Aorta (tissue), 5 donors: ENCODE results near the gene PFKFB1. TPM values are rescaled to one million over a fixed set of nuclear protein-coding genes. Genes with fewer than 3 reads are reported as not detected.
A peak's percentile ranks its signal among the peaks of the same experiment; 100 is the strongest.
"Not testable (repeated sequence)": the region's sequence is repeated elsewhere in the genome, so short reads cannot be mapped to it uniquely, and the experiment has no call there.

Experiments used
- ATAC-seq: fragments of 200-7000 bp; cut with Tn5 transposase; one replicate; pipeline ENCODE4 v1.9.1; 2022; ENCODE audit warnings: moderate library complexity; ENCODE audit not compliant: low FRiP score
- DNase-seq, 2 donors: peaks; one replicate each; pipeline ENCODE4 v3.0.0-alpha.2; 2020
- H3K27ac ChIP-seq, 2 donors: one replicate each; pipeline ENCODE4 v1.5.1; 2013; ENCODE audit warnings: low read length in 2 of 2, mild to moderate bottlenecking in 2 of 2, moderate library complexity in 2 of 2, control low read depth in 1 of 2, inconsistent platforms in 1 of 2, low read depth in 1 of 2
- H3K27me3 ChIP-seq, 2 donors: one replicate each; pipeline ENCODE4 v1.6.1; 2013; ENCODE audit warnings: control low read depth in 1 of 2, low read length in 1 of 2, mild to moderate bottlenecking in 1 of 2, moderate library complexity in 1 of 2; ENCODE audit not compliant: insufficient read depth in 2 of 2, control insufficient read depth in 1 of 2
- H3K36me3 ChIP-seq, 2 donors: one replicate each; pipeline ENCODE4 v1.6.1; 2013; ENCODE audit warnings: control low read depth in 1 of 2, low read length in 1 of 2, mild to moderate bottlenecking in 1 of 2; ENCODE audit not compliant: insufficient read depth in 2 of 2, control insufficient read depth in 1 of 2
- H3K4me1 ChIP-seq, 2 donors: one replicate each; pipeline ENCODE4 v1.6.1; 2013; ENCODE audit warnings: low read length in 2 of 2, control low read depth in 1 of 2, mild to moderate bottlenecking in 1 of 2, moderate library complexity in 1 of 2; ENCODE audit not compliant: insufficient read depth in 2 of 2, control insufficient read depth in 1 of 2
- H3K4me3 ChIP-seq, 2 donors: one replicate each; pipeline ENCODE4 v1.5.1; 2013; ENCODE audit warnings: low read length in 2 of 2, control low read depth in 1 of 2, mild to moderate bottlenecking in 1 of 2
- H3K9me3 ChIP-seq: one replicate; pipeline ENCODE4 v1.6.1; 2013; ENCODE audit warnings: mild to moderate bottlenecking, low read length; ENCODE audit not compliant: control insufficient read depth
- WGBS, 2 donors: extraction: QIAGEN DNeasy Blood & Tissue Kit; methylation state at CpG; one replicate each; pipeline ENCODE4 v1.1.7; 2013; 5-methylcytosine and 5-hydroxymethylcytosine counted together
- intact Hi-C, 2 donors: fragments of 100-400 bp; cut with DNase I; formaldehyde crosslinking; loops; one replicate each; pipeline versions ENCODE4 v1.14.2 to v1.15.0; 2022
- polyA plus RNA-seq, 2 donors: library from polyadenylated mRNA; stranded (reverse); fragments of 200-250 nt; gene quantifications; one replicate each; pipeline ENCODE4 v1.2.3, GENCODE V29; 2013
- total RNA-seq, 2 donors: library from RNA; stranded (reverse); fragmentation: NEBNext Ultra II Directional; extraction: Animal tissue kit (Norgen Biotek cat#: 25700); gene quantifications; one replicate each; pipeline ENCODE4 v1.2.1, GENCODE V29; 2021
- donor health status: healthy with polysubstance abuse.
- donor health status: Bipolar disorder and iron deficiency.
- donor health status: DM: no; HTN: no; CAD: no.
- donor health status: DM: no; HTN: no; CAD: no.
- donor health status: DM: yes; HTN: yes; CAD: no.

PFKFB1 gene
- total and polyA plus RNA-seq, 4 donors, result 0.30 to 0.39 TPM; not detected in 2

GRCh38 chrX:54999717-55000598 lies 6.0 kb upstream of the PFKFB1 start, which contains the start of gene APEX2:
TSS of gene APEX2 (plus strand) at chrX:55000363. CDS start at chrX:55000423, 60 bp downstream.
- H3K27ac ChIP-seq, result peak within 1 kb of the TSS in 1 of 2 donors; percentile 56
- peak; percentile 96 for DNase-seq
- peak; percentile 95 for ATAC-seq
- WGBS, 2 donors, result 0 to 29% methylated on average over 55 of the region's 55 CpGs
- no peaks in the 10 kb centered on the region for H3K27me3 ChIP-seq
- intact Hi-C loops, result loop anchor here (5.0 to 10.0 kb wide), 2 partner anchors 165 to 363 kb away; no protein-coding TSS in a partner anchor
- H3K9me3 ChIP-seq, result no peaks in the 10 kb centered on the region
- H3K36me3 ChIP-seq, result no peaks in the 10 kb centered on the region
- peak within 1 kb of the TSS; percentile 27 to 53 for H3K4me3 ChIP-seq
- H3K4me1 ChIP-seq, result no peaks in the 10 kb centered on the region

GRCh38 chrX:54995621-54996020 lies 1.6 kb upstream of the PFKFB1 start:
- Histone ChIP-seq H3K27ac (no peak overlapping the region), H3K4me1 (no peaks in the 10 kb centered on the region), H3K27me3 (no peaks in the 10 kb centered on the region), H3K36me3 (no peaks in the 10 kb centered on the region), H3K9me3 (no peaks in the 10 kb centered on the region), H3K4me3 (no peak overlapping the region)
- no peak for ATAC-seq
- no peak for DNase-seq
- intact Hi-C loops, result no loop called here

GRCh38 chrX:54994668-54995351 lies 822 bp upstream of the PFKFB1 start:
- Histone ChIP-seq H3K36me3 (no peaks in the 10 kb centered on the region), H3K9me3 (no peaks in the 10 kb centered on the region), H3K27me3 (no peaks in the 10 kb centered on the region), H3K4me3 (no peak overlapping the region), H3K27ac (no peak overlapping the region), H3K4me1 (no peaks in the 10 kb centered on the region)
- DNase-seq (no peak), ATAC-seq (no peak)
- WGBS, 2 donors, result 76 to 90% methylated on average over 6 of the region's 6 CpGs
- intact Hi-C loops, result no loop called here

- no peak for DNase-seq
- no peaks in the 10 kb centered on the region for H3K9me3 ChIP-seq
- H3K27me3 ChIP-seq, result no peaks in the 10 kb centered on the region
- intact Hi-C loops, result no loop called here
- H3K4me1 ChIP-seq, result no peaks in the 10 kb centered on the region
- H3K36me3 ChIP-seq, result no peaks in the 10 kb centered on the region
- ATAC-seq, result no peak
- WGBS, 2 donors, result 84 to 97% methylated on average over 1 of the region's 1 CpG
- H3K27ac ChIP-seq, result no peak overlapping the region
- no peak overlapping the region for H3K4me3 ChIP-seq
Observed at GRCh38 chrX:54992911-54993622, 921 bp downstream of the PFKFB1 start.

GRCh38 chrX:54991706-54992105 lies 2.3 kb downstream of the PFKFB1 start:
- H3K27ac ChIP-seq, result no peak overlapping the region
- H3K27me3 ChIP-seq, result no peaks in the 10 kb centered on the region
- ATAC-seq, result no peak
- WGBS, 2 donors, result 90 to 91% methylated on average over 2 of the region's 2 CpGs
- H3K36me3 ChIP-seq, result no peaks in the 10 kb centered on the region
- no peaks in the 10 kb centered on the region for H3K9me3 ChIP-seq
- no peak for DNase-seq
- H3K4me1 ChIP-seq, result no peaks in the 10 kb centered on the region
- no peak overlapping the region for H3K4me3 ChIP-seq
- intact Hi-C loops, result no loop called here

DNA sequence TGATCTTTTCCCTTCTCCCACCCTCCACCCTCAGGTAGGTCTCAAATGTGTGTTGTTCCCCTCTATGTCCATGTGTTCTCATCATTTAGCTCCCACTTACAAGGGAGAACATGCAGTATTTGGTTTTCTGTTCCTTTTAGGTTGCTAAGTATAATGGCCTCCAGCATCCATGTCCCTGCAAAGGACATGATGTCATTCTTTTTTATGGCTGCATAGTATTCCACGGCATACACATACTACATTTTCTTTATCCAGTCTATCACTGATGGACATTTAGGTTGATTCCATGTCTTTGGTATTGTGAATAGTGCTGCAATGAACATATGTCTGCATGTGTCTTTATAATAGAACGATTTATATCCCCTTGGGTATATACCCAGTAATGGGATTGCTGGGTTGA lies 10.7 kb downstream of the PFKFB1 start:
- H3K9me3 ChIP-seq, ATAC-seq, intact Hi-C loops, DNase-seq, H3K4me3 ChIP-seq, H3K4me1 ChIP-seq, H3K27ac ChIP-seq, H3K36me3 ChIP-seq, H3K27me3 ChIP-seq: not testable (repeated sequence)
- WGBS, 2 donors, result 94 to 96% methylated on average over 2 of the region's 2 CpGs

DNA sequence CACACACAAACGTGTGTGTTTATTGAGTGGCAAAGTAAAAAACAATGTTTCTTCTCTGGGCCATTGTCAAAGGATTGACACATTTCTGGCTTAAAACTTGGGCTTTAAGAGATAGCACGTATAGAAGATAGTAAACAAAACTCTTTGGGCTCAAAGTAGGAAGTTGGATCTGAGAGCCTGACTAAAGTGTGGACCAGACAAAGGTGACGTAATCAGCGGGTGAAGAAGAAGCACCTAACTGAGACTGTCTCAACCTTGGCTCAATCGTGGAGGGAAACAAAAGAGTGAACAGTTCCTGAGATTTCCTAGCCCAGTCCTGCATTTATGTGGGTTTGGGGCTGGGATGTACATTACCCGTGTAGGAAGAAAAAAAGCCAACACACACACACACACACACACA lies 13.7 kb downstream of the PFKFB1 start:
- Histone ChIP-seq H3K27me3 (no peaks in the 10 kb centered on the region), H3K9me3 (no peaks in the 10 kb centered on the region), H3K4me3 (no peak overlapping the region), H3K4me1 (no peaks in the 10 kb centered on the region), H3K27ac (no peak overlapping the region), H3K36me3 (no peaks in the 10 kb centered on the region)
- DNase-seq (no peak), ATAC-seq (no peak)
- WGBS, 2 donors, result 64 to 75% methylated on average over 6 of the region's 6 CpGs
- intact Hi-C loops, result no loop called here

GRCh38 chrX:54979432-54979831 lies 14.6 kb downstream of the PFKFB1 start:
- H3K27me3 ChIP-seq, result no peaks in the 10 kb centered on the region
- no peaks in the 10 kb centered on the region for H3K4me1 ChIP-seq
- no peaks in the 10 kb centered on the region for H3K9me3 ChIP-seq
- ATAC-seq (no peak), DNase-seq (no peak)
- no peak overlapping the region for H3K4me3 ChIP-seq
- no peak overlapping the region for H3K27ac ChIP-seq
- H3K36me3 ChIP-seq, result no peaks in the 10 kb centered on the region
- intact Hi-C loops, result no loop called here
